Measurements from ENCODE around the gene SULT1A2.
"Not testable (repeated sequence)": the region's sequence is repeated elsewhere in the genome, so short reads cannot be mapped to it uniquely, and the experiment has no call there.

SULT1A2 gene

GRCh38 chr16:28589930-28590329 is 6.9 kb downstream of the SULT1A2 start:
- DNase-seq: no peak

DNA sequence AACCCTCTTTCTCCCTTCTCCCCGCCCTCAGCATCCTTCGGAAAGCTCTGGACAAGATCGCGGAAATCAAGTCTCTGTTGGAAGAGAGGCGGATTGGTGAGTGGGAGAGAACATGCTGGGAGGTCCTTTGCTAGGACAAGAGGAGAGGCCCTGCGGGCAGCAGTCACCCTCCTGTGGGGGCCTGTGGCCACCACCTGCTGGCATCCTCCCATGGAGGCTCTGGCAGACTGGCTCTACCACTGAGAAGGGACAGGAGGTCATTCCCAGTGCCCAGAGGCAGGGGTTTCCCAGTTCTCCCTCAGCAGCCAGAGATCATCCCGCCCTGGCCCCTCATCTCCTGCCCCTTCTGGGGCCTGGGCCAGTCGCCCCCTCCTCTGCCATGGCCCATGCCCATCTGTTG is 7.8 kb downstream of the SULT1A2 start:
- DNase-seq: no peak

GRCh38 chr16:28587386-28587785 is 9.5 kb downstream of the SULT1A2 start:
- DNase-seq: no peak

DNA sequence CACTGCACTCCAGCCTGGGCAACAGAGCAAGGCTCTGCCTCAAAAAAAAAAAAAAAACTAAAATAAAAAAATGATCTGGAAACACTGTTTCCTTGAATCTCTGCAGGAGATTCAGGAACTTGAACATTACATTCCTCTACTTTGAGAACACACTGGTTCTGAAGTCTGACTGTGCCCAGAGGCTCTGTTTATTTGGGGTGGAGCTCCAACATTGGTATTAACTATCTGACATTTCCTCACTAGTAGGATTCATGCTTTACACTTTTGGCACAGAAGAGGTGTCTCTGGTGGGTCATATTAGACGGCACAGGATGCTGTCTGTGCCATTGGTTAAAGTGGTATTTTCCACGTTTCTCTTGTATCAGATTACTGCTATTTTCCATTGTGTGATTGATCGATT is 10.4 kb downstream of the SULT1A2 start:
- DNase-seq: no peak

- DNase-seq: no peak
These were observed 11.2 kb downstream of the SULT1A2 start for GRCh38 chr16:28585674-28586073.

- DNase-seq: no peak
These were observed 16.0 kb downstream of the SULT1A2 start for GRCh38 chr16:28580726-28581315.

DNA sequence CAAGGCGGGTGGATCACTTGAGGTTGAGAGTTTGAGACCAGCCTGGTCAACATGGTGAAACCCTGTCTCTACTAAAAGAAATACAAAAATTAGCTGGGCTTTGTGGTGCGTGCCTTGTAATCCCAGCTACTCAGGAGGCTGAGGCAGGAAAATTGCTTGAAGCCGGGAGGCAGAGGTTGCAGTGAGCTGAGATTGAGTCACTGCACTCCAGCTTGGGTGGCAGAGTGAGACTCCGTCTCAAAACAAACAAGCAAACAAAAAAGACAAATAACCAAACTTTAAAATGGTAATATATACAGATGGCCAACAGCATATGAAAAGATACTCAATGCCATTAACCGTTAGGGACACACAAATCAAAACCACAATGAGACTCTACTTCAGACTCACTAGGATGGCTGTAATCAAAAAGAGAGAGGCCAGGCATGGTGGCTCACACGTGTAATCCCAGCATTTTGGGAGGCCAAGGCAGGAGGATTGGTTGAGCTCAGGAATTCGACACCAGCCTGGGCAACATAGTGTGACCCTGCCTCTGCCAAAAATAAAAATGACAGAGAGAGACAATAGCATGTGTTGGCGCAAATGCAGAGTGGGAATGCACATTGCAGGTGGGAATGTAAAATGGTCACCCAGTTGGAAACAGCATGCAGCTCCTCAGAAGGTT is 21.3 kb downstream of the SULT1A2 start:
- DNase-seq: no peak

DNA sequence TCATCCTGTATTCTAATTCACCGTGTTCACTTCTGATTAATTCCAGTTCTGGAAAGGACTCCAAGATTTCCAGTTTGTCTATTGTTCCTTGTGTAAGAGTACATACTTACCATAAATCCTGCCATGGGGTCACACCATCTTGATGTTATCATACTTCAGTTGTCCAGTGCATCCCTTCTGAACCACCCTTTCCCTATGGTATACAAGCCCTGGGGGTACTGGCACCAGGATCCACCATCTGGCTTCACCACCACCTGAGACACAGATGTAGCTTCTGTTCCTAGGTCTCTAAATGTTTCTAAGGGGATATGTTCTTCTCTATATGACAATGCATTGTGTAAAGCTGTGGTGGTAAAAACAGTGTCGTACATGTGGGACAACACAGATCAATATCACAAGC is 21.9 kb downstream of the SULT1A2 start:
- no peak for DNase-seq

- DNase-seq: no peak
These were observed 22.8 kb downstream of the SULT1A2 start for GRCh38 chr16:28573738-28574718.

GRCh38 chr16:28572696-28573510 is 23.9 kb downstream of the SULT1A2 start:
- peak; percentile 22 for DNase-seq

GRCh38 chr16:28569968-28570752 is 26.7 kb downstream of the SULT1A2 start:
- DNase-seq: no peak

DNA sequence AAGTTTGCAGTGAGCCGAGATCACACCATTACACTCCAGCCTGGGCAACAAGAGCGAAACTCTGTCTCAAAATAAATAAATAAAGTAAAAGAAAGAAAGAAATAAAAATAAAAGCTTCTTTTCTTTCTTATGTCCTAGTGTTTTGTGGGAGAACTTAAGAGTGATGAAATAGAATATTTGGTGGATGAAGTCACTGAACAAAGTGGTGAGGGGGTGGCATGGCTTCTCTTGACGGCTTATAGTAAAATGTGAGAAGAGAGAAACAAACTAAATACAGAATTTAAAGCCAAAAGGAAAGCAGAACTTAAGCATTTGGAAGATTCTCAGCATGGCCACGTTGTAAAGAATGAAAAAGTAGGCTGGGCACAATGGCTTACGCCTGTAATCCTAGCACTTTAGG is 27.8 kb downstream of the SULT1A2 start:
- DNase-seq: peak; percentile 30

GRCh38 chr16:28567292-28567691 is 29.6 kb downstream of the SULT1A2 start:
- no peak for DNase-seq

DNA sequence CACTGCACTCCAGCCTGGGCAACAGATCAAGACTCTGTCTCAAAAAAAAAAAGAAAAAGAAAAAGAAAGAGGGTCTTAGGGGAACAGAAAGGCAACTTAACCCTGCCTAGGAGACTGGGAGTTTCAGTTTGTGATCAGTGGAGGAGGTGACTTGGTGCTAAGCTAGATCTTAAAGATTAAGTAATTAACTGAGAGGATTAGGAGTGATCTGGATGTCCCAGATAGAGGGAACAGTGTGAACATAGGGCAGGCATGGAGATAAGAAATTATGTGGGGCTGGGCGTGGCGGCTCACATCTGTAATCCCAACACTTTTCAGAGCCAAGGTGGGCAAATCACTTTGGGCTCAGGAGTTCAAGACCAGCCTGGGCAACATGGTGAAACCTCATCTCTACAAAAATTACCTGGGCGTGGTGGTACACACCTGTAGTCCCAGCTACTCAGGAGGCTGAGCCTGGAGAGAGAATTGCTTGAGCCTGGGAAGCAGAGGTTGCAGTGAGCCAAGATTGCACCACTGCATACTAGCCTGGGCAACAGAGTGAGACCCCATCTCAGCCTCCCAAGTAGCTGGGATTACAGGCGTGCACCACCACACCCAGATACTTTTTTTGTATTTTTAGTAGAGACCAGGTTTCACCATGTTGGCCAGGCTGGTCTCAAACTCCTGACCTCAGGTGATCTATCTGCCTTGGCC is 30.5 kb downstream of the SULT1A2 start:
- not testable (repeated sequence) for DNase-seq

DNA sequence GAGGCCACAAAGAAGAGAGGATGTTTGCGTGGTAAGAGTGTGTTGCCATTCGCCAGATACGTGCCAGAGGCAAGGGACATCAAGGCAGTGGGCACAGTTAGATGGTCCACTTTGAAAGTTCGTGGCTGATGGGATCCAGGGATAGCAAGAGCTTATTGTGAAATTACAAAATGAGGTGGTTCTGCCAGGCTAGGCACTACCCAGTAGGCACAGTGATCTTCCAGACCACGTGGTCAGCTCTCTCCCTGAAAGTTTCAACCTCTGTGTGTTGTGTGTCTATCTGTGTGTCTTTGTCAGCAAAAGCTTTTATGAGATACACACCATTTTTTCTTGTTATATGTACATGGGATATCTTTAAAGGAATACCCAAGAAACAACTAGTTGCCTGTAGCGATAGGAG is 33.6 kb downstream of the SULT1A2 start:
- DNase-seq: no peak

GRCh38 chr16:28562199-28562598 is 34.7 kb downstream of the SULT1A2 start:
- no peak for DNase-seq

DNA sequence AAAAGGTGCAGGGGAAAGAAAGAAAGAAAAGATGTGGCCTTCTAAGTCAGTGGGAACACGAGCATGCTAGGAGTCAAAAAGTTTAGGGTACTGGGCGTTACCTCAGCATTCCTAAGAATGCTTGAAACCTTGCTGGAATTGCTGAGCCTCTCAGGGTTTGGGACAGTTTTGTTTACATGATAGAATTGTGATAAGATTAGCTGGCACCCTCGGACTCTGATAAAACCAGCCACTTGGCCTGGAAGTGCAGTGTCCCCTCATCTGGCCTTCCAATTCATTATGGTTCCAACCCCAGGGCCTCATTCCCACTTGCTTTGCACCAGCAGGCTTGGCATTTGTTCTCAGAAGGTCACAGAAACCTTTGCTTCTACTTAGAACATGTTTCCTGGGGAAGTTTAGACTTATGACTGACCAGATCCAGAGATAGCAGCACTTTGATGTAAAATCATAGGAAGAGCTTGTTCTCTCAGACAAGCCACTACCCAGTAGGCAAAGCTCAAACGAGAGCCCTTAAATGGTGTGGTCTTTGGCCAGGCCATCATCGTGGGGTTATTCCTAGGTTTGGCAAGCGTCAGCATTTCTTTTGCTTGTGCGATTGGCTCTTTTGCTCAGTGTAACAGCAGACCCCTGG is 35.2 kb downstream of the SULT1A2 start:
- no peak for DNase-seq

DNA sequence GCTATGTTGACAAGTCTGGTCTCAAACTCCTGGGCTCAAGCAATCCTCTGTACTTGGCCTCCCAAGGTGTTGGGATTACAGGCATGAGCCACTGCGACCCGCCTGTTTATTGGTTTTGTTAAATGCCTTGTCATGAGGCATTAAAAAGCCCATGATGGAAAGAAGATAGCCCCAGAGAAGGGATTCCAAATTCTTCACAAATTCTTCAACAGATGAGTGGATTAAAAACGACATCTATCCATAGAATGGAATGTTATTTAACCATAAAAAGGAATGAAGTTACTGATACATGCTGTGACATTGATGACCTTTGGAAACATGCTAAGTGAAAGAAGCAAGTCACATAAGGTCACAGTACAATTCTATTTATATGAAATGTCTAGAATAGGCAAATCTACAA is 38.4 kb downstream of the SULT1A2 start:
- DNase-seq: no peak

DNA sequence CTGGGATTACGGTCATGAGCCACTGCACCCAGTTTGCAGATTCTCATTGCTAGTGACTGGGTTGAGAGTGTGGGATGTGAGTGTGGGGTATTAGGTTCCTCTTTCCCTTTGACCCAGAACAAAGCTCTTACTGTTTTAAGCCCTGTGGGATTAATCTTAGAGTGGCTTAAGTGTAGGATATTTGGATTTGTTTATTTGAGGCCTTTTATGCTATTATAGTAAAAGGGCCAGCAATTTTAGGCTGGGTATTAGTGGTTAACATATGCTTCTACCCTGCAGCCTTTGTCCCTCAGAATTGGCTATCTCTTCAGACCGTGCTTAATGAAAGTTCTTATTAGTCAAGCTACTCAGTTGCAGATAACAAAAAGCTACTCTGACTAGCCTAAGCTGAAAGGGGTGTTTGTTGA is 39.9 kb downstream of the SULT1A2 start:
- DNase-seq: peak; percentile 56

GRCh38 chr16:28555561-28555960 is 41.3 kb downstream of the SULT1A2 start:
- DNase-seq: peak; percentile 73

Data from inflammatory macrophage treated with lipopolysaccharide for 4 hours (primary cell).